H1 (cell line): ENCODE data around the gene IL27RA. TPM values are rescaled to one million over a fixed set of nuclear protein-coding genes. Genes with fewer than 3 reads are reported as not detected.

Experiments
- ATF2 ChIP-seq: IDR thresholded peaks from 2 replicates; pipeline ENCODE4 v1.6.1; 2012; ENCODE audit warnings: low read length, inconsistent platforms
- CBX5 ChIP-seq: fragments of 300-800, 300-1000 bp; sonication (generic); IDR thresholded peaks from 2 replicates; pipeline ENCODE4 v1.7.1; 2016; ENCODE audit warnings: antibody characterized with exemption, low read length, low read depth
- CHD2 ChIP-seq: IDR thresholded peaks from 2 replicates; pipeline ENCODE4 v1.6.1; 2012; ENCODE audit warnings: low read length, improper control_type of control experiment
- KDM5A ChIP-seq: fragments of 200-600 bp; IDR thresholded peaks from 2 replicates; pipeline ENCODE4 v1.7.1; 2012; ENCODE audit warnings: mild to moderate bottlenecking, low read length, inconsistent platforms, mixed read lengths
- MAX ChIP-seq: IDR thresholded peaks from 2 replicates; pipeline ENCODE4 v1.6.1; 2012; ENCODE audit warnings: inconsistent platforms
- polyA plus RNA-seq, 7 experiments: library from polyadenylated mRNA; depleted of rRNA in 3 of 7; stranded (reverse) in 5 of 7; unstranded in 2 of 7; fragments of >200 nt in 5 of 7; fragments of 200-250 nt in 2 of 7; gene quantifications; 1 replicate in 5 of 7; 2 replicates in 1 of 7; 4 replicates in 1 of 7; pipeline versions ENCODE4 v1.2.1 to v1.2.3, GENCODE V29; 2011 to 2013; ENCODE audit warnings: missing spikeins in 2 of 7, mixed read lengths in 2 of 7
- total RNA-seq: library from RNA; stranded (reverse); fragmentation: NEBNext Ultra II Directional; extraction: Animal tissue kit (Norgen Biotek cat#: 25700); gene quantifications from 2 replicates; pipeline ENCODE4 v1.2.1, GENCODE V29; 2021

Gene IL27RA
- total and polyA plus RNA-seq, 2 of the 8 experiments (the other 6 are each of a cell fraction or from before 2014, with no cell fraction given): 9.9 to 14.7 TPM

GRCh38 chr19:13997631-13997962, 34.0 kb upstream of the IL27RA start (continued):
- TF ChIP-seq CHD2 (no peak), MAX (no peak), CBX5 (no peak), ATF2 (no peak), KDM5A (no peak)
